CD1c-positive myeloid dendritic cell (primary cell): Measurements from ENCODE around the gene STK32B.
"Not testable (repeated sequence)": the region's sequence is repeated elsewhere in the genome, so short reads cannot be mapped to it uniquely, and the experiment has no call there.

ENCODE experiments used
- DNase-seq: peaks from one replicate; pipeline ENCODE4 v3.0.0-alpha.2; 2016; ENCODE audit errors: extremely low spot score

STK32B gene

DNA sequence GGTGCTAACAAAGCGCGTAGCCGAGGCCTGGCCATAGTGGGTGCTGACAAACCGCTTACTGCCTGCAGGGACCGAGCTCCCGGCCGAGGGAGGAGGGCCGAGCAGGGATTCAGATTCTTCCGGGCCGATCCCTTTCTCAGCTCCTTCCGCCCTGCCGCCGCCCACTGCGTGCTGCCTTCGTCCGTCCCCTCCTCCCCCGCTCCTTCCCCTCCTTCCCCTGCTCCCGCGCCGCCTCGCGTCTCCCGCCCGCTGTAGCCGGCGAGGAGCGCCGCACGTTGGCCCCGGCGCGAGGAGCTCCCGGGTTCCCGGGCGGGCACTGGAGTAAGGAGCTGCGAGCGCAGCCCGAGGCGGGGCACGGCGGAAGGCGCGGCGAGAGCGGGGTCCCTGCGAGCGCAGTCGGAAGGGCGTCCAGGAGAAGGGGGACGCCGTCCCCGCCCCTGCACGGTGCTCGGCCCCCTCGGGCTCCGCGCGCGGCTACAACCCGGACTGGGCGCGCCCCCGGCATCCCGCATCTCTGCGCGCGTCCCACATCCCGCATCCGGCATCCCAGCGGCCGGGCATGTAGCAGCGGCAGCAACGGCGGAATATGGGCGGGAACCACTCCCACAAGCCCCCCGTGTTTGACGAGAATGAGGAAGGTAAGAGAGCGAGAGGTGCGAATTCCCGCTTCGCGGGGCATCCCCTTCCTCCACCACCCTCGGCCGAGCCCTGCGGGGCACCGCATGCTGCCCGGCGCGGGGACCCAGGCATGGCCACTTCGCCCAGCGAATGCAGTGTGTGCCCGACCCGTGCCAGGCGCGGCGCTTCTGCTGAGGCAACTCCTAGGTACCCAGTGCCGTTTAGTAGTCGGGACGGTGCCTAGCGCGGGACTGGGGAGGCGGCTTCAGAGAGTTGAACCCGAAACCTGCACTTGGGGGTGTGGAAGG is at the start of gene STK32B:
Gene STK32B, plus strand, starts transcription at position 203 of the 926 bp plus-strand sequence.
- DNase-seq, result peak; percentile 56

DNA sequence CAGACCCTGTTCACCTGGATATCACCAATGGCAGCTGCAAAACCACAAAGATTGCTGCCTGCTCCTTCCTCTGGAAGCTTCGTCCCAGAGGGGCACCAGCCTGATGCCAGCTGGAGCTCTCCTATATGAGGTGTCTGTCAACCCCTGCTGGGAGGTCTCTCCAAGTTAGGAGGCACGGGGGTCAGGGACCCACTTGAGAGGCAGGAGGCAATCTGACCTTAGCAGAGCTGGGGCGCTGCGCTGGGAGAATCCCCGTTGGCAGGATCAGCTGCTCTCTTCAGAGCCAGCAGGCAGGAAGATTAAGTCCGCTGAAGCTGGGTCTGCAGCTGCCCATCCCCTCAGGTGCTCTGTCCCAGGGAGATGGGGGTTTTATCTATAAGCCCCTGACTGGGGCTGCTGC is 49.6 kb upstream of the STK32B start:
- DNase-seq, result not testable (repeated sequence)

DNA sequence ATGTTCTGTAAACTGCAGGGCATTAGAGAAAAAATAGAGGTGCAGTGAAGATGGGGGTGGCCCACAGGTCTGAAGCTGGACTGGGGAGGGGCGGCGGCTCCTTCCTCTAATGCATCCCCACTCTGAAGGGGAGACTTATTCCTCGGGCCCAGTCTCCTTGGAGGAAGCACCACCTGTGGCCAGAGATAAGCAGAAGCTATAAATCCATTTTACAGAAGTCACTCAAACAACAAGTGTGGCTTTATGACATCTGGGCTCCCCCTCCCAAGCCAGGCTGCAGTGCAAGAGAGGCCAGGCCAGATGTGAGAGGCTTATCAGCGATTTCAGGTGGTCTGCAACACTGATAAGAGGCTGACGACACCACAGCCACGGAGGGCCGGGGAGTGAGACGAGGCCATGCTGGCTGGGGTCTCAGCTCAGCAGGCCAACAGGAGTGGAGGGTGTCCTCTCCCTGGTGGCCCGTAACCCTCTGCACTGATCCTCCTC is 47.9 kb upstream of the STK32B start:
- no peak for DNase-seq

DNA sequence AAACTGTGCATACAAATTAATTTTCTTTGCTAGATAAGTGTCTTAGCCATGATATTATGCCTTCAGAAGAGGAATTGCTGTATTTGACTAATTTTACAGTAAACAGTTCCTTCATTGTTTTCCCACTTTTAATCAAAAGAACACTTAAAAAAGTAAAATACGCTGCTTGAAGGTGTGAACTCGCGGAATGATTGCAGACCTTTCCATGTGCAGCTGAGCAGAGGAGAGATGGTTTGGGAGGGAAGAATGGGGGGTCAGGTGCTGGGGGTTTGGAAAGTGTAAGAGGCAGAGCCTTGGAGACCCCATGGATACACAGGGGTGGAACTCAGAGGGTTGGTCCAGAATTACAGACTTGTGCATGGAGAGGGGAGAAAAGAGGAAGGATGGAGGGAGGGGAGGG is 47.4 kb upstream of the STK32B start:
- DNase-seq, result no peak

DNA sequence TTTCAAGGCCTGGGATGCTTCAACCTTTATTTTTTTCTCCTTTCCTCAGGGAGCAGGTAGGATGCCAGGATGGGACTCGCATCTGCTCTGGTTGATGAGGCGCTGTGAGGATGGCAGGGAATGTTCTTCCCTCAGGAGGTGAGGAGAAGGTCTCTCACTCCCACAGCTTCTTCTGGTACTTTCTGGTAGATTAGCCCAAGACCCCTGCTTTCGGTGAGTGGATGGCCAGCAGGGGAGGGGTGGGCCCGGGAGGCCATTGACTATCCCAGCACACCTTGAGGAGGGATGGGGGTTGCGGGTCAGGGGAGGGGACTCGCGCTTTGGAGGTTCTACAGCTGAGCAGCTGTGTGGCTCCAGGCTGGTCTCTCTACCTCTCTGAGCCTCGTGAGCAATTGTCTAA is 46.8 kb upstream of the STK32B start:
- no peak for DNase-seq

DNA sequence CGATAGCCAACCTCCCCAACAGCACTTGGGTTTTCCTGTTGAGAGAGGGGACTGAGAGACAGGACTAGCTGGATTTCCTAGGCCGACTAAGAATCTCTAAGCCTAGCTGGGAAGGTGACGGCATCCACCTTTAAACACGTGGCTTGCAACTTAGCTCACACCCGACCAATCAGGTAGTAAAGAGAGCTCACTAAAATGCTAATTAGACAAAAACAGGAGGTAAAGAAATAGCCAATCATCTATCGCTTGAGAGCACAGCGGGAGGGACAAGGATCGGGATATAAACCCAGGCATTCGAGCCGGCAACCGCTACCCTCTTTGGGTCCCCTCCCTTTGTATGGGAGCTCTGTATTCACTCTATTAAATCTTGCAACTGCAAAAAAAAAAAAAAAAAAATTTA is 44.3 kb upstream of the STK32B start:
- not testable (repeated sequence) for DNase-seq

DNA sequence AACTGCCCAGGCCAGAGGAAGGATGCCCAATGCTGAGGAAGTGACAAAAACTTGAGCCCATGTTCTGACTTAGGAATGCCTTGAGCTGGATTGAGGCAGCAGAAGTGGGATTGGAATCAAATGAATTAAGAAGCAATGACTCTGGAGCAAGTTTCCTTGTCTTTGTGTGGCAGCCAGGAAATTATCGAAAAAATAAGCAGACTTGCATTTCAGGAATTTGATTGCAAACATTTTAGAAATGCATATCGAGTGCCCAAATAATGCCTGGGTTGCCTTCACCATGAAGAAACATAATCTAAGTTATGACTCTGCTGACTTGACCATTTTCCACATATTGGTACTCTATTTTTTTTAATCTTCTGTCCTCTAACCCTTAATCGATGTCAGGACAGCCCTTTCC is 41.5 kb upstream of the STK32B start:
- no peak for DNase-seq

DNA sequence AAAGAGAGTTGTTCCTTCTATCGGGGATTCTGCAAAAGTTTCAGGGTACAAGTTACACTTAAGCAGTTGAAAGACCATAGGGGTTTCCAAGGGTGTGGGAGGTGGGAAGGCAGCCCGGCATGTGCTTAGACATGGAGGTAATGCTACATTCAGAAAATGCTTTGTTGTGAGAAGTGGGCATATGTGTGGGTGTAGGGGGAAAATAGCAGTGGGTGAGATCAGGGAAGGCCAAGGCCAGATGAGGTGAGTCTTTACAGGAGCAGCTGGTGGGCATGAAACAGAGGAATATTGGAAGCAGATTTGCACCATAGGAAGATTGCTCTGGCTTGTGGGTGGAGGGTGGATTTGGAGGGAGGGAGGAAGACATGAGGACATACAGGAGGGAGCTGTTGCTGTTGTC is 40.3 kb upstream of the STK32B start:
- DNase-seq, result no peak

DNA sequence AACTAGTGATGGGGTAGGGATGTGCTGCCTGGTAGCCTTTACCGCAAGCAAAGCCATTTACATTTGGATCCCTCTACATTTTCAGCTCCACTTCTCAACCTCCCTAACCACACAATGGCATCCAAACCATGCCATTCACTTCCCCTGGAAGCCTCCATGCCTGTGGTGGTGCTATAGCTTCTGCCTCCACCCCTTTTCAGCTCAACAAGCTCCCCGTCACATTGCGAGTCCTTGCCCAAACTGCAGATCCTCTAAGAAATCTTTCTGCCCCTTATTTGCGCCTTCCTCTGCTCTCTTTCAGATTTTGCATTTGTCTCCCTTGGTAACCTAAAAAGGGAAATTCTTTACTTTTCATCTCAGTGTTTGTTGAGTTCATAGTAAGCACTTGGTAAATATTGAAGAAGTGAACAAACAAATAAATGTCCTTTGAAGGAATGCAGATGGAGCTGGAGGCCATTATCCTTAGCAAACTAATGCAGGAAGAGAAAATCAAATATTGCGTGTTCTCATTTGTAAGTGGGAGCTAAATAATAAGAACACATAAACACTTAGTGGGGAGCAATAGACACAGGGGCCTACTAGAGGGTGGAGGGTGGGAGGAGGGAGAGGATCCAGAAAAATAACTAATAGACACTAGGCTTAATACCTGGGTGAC is 38.9 kb upstream of the STK32B start:
- DNase-seq, result no peak

DNA sequence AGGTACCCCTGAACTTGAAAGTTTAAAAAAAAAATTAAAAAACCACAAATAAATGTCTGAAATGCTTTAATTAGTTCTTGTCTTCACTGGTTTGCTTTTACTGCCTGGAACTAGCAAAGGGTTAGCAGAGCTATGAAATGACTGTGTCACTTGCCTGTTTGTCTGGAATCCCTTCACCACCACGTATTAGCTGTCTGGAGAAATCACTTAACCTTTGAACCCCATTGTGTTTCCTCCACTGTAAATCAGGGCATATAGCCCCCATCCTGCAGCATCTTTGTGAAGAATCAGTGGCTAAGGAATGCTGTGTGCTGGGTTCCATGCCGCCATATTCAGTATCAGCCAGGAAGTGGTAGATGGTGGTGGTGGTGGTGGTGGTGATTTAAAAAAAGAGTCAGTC is 38.3 kb upstream of the STK32B start:
- no peak for DNase-seq

DNA sequence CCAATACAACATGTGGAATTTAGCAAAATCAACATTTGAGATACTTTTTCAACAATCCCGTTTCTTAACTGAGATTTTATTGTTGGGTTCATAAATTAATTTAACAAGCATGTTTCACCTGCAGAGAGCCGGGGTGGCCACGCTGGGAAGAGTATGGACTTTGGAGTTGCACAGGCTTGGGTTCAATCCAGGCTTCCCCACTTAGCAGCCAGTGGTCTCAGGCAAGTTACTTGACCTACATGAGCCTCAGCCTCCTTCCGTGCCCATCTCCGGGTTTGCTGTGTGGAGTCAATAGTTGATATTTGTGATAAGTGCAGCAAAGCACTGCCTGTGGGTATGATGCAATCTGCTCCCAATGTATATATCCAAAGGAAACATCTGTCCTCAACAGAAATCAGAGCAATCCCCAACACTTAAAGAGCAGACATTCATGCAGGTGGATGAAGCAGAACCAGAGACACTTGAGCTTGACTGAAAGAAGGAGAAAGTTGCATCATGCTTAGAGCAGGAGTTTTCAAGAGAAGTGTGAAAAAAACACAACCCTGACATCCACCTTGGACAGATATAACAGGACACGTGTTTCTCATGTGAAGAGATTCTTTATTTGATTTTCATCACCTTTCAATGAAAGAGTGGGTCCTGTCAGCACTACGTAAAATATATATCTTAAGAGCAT is 37.1 kb upstream of the STK32B start:
- no peak for DNase-seq

DNA sequence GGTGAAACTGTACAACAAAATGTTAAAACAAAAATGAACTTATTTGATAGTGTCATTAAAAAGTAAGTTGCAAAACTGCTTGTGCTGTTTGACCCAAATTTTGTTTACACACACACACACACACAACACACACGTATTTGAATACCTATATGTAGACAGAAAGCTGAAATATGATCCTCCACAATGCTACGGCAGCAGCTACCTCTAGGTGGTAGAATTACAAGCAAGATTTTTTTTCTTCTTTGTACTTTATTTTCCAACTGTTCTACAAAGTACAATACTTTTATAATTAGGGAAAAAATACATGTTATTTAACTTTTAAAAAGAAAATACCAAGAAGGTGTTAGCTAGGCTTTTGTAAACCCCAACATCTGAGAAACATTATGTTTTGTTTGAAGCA is 33.2 kb upstream of the STK32B start:
- no peak for DNase-seq

DNA sequence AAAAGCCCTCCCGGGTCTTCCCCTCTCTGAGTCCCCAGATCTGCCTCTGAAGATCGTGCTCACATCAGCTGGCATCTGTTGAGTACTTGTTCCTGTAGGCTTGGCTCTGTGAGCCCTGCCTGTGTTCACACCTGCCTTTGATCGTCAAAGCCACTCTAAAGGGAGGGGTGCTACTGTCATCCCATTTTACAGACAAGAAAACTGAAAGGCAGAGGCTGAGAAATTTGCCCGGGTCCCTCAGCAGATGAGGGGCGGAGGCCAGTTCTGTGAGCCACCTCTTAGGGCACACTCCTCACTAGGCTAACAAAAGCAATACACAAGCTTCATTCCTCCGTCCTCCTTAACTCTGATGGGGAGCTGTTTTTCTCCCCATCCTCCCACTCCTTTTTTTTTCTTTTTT is 32.7 kb upstream of the STK32B start:
- no peak for DNase-seq

DNA sequence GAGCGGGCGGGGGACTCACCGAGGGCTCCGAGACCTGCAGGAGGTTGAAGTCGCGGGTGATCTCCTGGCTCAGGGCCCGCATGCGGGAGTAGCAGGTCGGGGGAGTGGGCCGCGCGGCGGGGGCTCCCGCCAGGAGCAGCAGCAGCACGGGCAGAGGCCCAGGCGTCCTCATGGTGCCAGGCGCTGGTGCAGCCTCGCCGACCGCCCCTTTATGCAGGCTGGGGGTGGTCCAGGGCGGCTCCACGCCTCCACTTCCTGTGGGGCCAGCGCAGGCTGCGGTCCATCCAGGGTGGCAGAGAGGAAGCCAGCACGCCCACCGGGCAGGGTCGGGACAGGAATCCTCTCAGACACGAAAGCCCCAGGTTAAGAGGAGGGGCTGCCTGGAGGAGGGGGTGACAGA is 32.0 kb upstream of the STK32B start, which contains the start of gene CYTL1:
Gene CYTL1, minus strand, starts transcription at position 185 of the 400 bp plus-strand sequence. Its CDS starts 13 bp downstream, at position 172.
- DNase-seq, result peak; percentile 38

DNA sequence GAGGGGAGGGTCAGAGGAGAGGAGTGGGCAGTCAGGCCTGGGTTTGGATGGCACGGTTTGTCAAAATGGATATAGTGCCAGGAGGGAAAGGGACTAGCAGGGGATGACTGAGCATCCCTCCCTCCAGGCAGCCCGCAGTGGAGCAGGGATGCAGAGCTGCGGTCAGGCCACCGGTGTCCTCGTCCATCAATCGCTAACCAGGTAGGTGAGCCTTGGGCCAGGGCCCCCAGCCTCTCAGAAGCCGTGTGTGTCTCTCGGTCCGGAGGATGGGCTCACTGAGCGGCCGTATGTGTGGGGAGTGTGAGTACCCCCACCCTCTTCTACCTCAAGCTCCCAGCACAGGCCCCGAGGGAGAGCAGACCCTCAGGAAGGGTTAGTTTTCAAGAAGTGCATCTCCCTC is 31.5 kb upstream of the STK32B start:
- DNase-seq, result no peak

DNA sequence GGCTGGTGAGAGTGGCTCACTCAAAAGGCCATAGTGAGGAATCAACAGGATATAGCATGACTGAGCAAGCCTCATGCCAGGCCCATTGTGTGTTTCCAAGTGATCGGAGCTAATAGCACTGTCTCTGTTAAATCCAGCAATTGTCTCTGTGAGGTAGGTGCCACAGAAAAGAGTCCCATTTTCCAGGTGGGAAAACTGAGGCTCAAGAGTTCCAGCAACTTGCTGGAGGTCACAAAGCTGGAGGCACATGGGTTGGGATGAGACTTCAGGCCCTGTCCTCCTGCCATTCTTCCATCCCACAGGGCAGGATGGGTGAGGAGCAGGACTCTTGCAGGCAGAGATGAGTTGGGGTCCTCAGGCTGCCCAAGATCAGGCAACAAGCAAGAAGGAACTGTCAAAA is 30.9 kb upstream of the STK32B start:
- no peak for DNase-seq

DNA sequence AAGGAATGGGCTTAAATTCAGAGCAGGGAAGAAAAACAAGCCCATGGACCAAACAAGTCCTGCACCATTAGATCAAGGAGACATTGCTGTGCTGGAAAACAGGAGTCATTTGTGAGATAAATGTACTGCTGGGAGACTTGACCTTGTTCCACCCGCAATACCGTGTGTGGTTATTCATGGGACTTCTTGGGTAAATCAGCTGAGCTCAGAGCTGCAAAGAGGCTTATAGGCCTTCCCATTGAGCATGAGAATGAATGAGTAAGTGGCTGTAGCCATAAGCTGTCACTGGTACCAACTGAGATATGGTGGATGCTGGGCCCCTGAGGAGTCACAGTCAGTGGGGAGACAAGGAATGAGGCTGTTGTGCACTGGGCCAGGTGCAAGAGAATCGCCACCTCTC is 29.7 kb upstream of the STK32B start:
- DNase-seq, result no peak

DNA sequence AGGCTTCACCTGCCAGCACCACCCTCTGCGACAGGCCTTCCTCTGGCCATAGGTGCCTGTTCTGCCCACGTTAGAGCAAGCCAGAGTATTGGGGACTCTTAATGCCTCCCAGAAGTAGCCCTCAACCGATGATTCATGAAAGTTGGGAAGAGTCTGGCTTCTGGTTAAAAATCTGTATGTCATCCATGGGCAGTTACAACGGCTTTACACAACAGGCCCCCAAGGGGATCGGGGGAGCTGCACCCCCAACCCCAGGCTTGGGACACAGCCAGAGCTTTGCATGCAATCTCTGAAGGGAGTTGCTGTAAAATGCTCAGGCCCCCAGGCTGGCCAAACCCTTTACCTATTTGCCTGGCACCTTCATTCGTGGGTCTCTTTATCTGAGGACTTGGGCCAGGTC is 26.6 kb upstream of the STK32B start:
- DNase-seq, result no peak

DNA sequence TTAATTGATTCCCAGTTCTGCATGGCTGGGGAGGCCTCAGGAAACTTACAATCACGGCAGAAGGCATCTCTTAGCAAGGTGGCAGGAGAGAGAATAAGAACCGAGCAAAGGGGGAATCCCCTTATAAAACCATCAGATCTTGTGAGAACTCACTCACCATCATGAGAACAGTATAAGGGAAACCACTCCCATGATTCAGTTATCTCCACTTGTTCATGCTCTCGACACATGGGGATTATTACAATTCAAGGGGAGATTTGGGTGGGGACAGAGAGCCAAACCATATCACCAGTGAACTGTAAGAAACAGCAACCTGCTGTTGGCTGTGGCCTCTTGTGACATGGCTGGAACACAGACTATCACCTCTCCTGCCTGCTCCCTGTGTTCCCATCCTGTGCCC is 24.9 kb upstream of the STK32B start:
- DNase-seq, result no peak

DNA sequence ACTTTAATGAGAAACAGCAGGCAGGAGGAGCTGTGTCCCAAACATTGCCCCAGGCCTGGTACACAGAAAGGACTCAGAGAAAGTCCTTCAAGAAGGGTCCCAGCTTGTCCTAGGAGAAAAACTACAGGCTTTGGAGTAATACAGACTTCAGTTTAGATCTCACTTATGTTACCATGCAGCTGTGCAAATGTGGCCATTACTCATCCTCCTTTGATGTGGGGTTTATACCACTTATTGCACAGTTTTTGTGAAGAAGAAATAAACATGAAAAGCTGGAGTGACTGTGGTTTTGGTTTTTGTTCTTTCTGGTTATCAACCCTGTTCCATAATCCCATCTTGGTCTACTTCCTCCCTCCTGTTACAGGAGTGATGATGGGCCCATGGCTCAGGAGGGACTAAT is 23.9 kb upstream of the STK32B start:
- DNase-seq, result no peak

DNA sequence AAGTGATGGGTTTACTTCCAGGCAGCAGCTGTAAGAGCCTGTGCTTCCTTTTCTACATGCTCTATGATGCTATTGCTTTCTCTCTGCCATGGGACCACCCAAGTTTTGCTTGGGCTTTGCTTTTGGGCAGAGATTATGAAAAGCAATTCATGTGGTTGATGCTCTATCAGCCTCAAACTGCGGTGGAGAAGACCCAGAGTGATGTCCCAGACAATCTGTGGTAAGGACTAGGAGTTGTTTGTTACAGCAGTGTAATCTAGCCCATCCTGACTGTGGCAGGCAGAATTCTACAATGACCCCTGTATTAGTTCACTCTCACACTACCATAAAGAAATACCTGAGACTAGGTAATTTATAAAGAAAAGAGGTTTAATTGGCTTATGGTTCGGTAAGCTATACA is 22.8 kb upstream of the STK32B start:
- DNase-seq, result no peak

DNA sequence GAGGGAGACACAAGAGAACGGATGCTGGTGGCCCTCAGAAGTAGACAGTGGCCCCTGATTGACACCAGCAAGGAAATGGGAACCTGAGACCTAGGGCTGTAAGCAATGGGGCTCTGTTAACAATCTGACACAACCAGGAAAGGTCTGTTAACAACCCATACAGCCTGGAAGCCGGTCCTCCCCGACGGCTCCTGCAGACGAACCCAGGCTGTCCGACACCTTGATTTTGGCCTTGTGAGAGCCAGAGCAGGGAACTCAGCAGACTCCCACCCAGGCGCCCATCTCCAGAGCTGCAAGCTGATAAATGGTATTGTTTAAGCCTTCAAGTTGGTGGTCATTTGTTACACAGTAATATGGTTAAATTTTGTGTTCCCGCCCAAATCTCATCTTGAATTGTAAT is 21.8 kb upstream of the STK32B start:
- DNase-seq, result no peak
